ENCODE measurements around the gene MUC3A. TPM values are rescaled to one million over a fixed set of nuclear protein-coding genes. Genes with fewer than 3 reads are reported as not detected.

The MUC3A gene
- total and polyA plus RNA-seq, 2 of the 4 experiments (the other 2 are of a cell fraction): 0.05 TPM; not detected in 1

- intact Hi-C loops (cut with micrococcal nuclease) (no loop called here), in situ Hi-C loops (cut with MboI; ENCODE audit: low sequenced_read_pairs) (no loop called here), dilution Hi-C loops (cut with HindIII; ENCODE audit: low sequenced_read_pairs, unreplicated experiment) (no loop called here)
- Histone ChIP-seq H4K20me1 (ENCODE audit: insufficient read depth, low read length) (no peaks in the 10 kb centered on the region), H3K4me1 (ENCODE audit: control insufficient read depth, insufficient read depth, low read length) (no peaks in the 10 kb centered on the region), H3K9me3 (ENCODE audit: control insufficient read depth, insufficient read depth, low read length) (peaks cover 2% of the 10 kb centered on the region; the same call in 1 of the 2 replicates), H2AK5ac (ENCODE audit: low read depth, low read length) (no peak overlapping the region), H2BK20ac (ENCODE audit: low read depth, low read length) (no peak overlapping the region), H4K8ac (ENCODE audit: low read depth in 2 of 2, low read length in 2 of 2) (no peak overlapping the region), H4K5ac (ENCODE audit: low read depth, low read length) (no peak overlapping the region), H3K18ac (ENCODE audit: low read depth, low read length) (no peak overlapping the region), H2BK15ac (ENCODE audit: low read depth, low read length) (no peak overlapping the region), H3K56ac (ENCODE audit: extremely low read depth, insufficient read depth, low read length) (no peak overlapping the region), H3K27ac (ENCODE audit: insufficient read depth, low read length) (no peak overlapping the region), H2BK5ac (ENCODE audit: low read depth, low read length, poor library complexity, severe bottlenecking) (no peak overlapping the region), H3K9me1 (ENCODE audit: insufficient read depth, low read length) (no peaks in the 10 kb centered on the region), H3K36me3 (ENCODE audit: control insufficient read depth, insufficient read depth, low read length) (no peaks in the 10 kb centered on the region), H3K9ac (ENCODE audit: low read depth, low read length) (no peak overlapping the region), H3K4me2 (ENCODE audit: low read depth, low read length) (no peak overlapping the region), H3K79me1 (ENCODE audit: low read depth in 1 of 2, low read length in 2 of 2) (no peaks in the 10 kb centered on the region), H4K91ac (ENCODE audit: insufficient read depth, low read depth, low read length) (no peak overlapping the region), H3K27me3 (ENCODE audit: control insufficient read depth, insufficient read depth, low read length) (no peaks in the 10 kb centered on the region), H2AFZ (replicated peaks; ENCODE audit: low read length, poor library complexity) (no peak overlapping the region), H3K4ac (ENCODE audit: low read depth, low read length) (no peak overlapping the region), H3K4me3 (ENCODE audit: insufficient read depth, low read depth, low read length) (no peak overlapping the region), H2BK120ac (ENCODE audit: low read depth, low read length) (no peak overlapping the region), H2AK9ac (replicated peaks; ENCODE audit: low read depth, low read length, poor library complexity) (no peak overlapping the region), H3K23ac (ENCODE audit: low read depth, low read length) (no peak overlapping the region), H3K14ac (replicated peaks; ENCODE audit: low read depth, low read length) (no peak overlapping the region)
- ChIA-PET POLR2A (ENCODE audit: unreplicated experiment) (no interaction called here), CTCF (no interaction called here)
- DNase-seq (no peak), ATAC-seq (ENCODE audit: low read depth) (no peak)
- TF ChIP-seq SMC3 (IDR thresholded peaks at IDR 0.05; ENCODE audit: low read depth, low read length) (no peak), RCOR1 (IDR thresholded peaks at IDR 0.05; ENCODE audit: insufficient replicate concordance, low read length) (no peak), CHD1 (IDR thresholded peaks at IDR 0.05; ENCODE audit: low read depth, low read length) (no peak), NFE2L2 (IDR thresholded peaks at IDR 0.05; ENCODE audit: low read depth, low read length) (no peak), BHLHE40 (IDR thresholded peaks at IDR 0.05; ENCODE audit: low read depth, low read length) (no peak), CTCF (conservative IDR thresholded peaks at IDR 0.05; ENCODE audit: low read depth, low read length) (no peak), ELK1 (IDR thresholded peaks at IDR 0.05; ENCODE audit: borderline replicate concordance, low read depth, low read length) (no peak), POLR2A (IDR thresholded peaks at IDR 0.05; ENCODE audit: low read depth, low read length) (no peak), RFX5 (IDR thresholded peaks at IDR 0.05; ENCODE audit: low read depth, low read length) (no peak), CEBPB (IDR thresholded peaks at IDR 0.05; ENCODE audit: low read depth, low read length) (no peak), FOS (IDR thresholded peaks at IDR 0.05; ENCODE audit: low read depth, low read length) (no peak), MAFK (IDR thresholded peaks at IDR 0.05; ENCODE audit: low read depth, low read length) (no peak), MXI1 (IDR thresholded peaks at IDR 0.05; ENCODE audit: borderline replicate concordance, low read depth, low read length) (no peak), RAD21 (IDR thresholded peaks at IDR 0.05; ENCODE audit: low read length) (no peak), MAZ (IDR thresholded peaks at IDR 0.05; ENCODE audit: borderline replicate concordance, low read depth, low read length) (no peak), USF2 (IDR thresholded peaks at IDR 0.05; ENCODE audit: low read depth, low read length) (no peak)
- no CpG with 5 or more reads among the region's 3 CpGs for WGBS, 2 experiments (ENCODE audit: extremely low coverage in 2 of 2, insufficient read length in 1 of 2)
- no TSS peak for BruUV-seq (replicated peaks)
Observed at GRCh38 chr7:100911484-100911883, 37.9 kb upstream of the MUC3A start.
